Measurements from ENCODE around the gene TEKT3.
A peak's percentile ranks its signal among the peaks of the same experiment; 100 is the strongest.

The TEKT3 gene

DNA sequence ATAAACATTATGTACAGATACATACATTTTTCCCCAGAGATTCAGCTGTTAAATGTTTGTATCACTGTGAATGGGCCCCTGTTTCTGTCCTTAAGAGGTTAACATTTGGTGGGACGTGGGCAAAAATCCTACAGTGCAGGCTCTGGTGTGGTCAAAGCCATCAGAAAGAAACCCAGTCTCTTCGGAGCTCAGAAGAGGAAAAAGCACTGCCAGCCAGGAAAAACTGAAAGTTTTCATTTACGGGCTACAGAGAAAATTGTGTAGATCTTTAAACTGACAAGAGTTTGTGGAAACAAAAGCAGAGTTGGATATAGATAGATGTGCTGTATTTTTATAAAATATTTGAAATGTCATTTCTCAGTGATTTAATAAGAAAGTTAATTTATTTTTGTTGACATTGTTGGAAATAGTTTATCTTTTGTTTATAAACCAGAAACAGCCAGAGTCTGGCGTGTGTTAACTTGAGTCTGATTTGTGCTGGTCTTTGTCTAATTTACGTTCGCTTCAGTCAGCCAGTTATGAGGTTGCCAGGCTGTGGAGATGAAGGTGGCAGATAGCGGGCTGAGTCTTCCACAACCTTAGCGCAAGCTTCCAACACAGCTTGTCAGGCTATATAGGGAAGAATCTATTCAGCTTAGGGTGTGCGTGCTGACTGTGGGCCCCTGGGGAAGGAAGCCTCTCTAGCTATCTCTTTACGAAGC, 9.5 kb upstream of the TEKT3 start:
- DNase-seq (ENCODE audit: low read depth, low spot score) = no peak

DNA sequence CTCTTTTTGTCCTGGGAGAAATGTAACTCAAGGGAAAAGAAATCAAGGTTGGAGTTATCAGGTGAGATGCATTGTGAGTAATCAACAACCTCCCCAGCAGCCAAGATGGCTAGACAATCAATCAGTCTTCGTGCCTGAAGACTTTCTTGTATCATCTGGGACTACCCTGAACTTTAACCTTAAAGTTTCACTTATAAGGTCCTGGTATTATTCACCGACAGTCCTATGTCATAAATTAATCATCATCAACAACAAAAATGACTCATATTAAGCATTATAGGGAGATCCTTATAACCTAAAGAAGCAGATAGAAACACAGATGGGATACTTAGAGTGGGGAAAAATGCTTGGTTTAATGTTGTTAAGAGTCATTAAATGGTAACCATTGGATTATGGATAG, 7.7 kb upstream of the TEKT3 start:
- DNase-seq (ENCODE audit: low read depth, low spot score) = no peak

- DNase-seq (ENCODE audit: low read depth, low spot score) = no peak
Observed at GRCh38 chr17:15348021-15348420, 6.6 kb upstream of the TEKT3 start.

DNA sequence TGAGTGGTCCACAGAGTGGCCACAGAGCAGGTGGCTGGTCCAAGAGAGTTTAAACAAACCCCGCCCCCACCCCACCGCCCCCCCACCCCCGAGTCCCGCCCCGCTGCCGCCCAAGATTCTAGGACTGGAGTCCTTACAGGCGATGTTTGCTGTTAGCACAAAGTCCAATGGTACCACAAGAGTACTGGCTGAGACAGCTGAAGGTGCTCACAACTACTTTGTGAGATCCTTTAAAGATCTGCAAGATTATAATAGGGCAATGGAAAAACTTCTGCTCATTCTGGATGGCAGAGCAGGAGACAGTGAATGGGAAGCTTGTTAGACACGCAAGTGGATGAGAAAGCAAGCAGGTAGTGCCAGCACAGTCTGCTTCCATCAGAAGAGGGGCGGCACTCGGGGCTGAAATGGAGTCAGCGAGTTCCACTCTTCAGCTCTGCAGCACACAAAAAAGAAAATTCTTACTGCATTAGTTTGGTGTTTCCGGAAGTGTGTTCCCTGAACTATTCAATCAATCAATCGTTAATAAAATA, 4.7 kb upstream of the TEKT3 start:
- DNase-seq (ENCODE audit: low read depth, low spot score) = no peak

DNA sequence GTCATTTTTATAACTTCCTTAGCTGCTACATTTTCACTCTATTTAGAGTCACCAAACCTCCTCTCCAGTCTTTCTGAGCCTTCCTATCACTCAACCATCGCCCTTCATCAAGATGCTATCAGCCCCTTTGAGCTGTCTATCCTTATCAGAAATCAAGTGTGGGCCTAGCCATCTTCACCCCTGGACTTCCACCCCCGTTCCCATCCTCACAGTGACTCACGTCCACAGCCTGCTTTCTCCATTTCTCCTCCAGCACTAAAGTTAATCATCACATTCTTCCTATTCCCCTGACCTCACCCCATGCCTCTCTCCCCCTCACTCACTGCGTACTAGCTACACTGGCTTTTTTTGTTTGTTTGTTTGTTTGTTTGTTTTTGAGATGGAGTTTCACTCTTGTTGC, 2.4 kb upstream of the TEKT3 start:
- no peak for DNase-seq (ENCODE audit: low read depth, low spot score)

- DNase-seq (ENCODE audit: low read depth, low spot score) = no peak
Observed at GRCh38 chr17:15342460-15342859, 1.1 kb upstream of the TEKT3 start.

DNA sequence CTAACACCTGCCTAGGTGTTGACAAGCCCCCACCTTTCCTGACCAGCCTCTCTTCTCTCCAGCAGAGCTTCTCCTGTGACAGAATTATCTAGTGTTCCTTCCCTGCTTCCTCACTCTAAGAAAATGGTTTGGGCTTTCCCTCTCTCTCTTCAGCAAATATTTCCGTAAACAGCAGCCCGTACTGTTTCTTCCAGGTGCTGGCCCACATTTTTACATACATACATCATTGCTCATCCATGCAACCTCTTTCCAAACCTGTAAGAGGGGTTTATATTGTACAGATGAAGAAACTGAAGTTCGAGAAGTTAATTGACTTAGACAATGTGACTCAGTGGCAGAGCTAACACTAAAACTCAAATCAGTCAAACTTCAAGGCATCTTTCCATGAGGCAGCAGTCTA, 569 bp upstream of the TEKT3 start:
- no peak for DNase-seq (ENCODE audit: low read depth, low spot score)

DNA sequence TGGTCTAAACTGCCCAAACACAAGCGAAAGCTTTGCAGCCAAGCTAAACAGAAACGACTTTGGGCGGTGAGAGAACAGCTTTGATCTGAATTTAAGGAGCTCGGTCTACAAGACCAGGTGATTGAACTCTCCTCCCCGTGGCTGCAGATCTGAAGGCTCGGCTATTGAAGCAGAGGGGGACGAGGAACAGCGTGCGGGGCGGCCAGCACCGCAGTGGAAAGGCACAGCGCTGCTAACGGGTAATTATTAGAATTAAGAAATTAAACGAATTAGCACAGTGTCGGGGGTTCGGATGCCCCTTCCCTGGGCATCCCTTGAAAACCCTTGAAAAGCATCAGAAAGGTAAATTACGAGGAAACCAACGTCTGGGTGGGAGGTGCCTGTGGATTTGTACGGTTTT, 431 bp downstream of the TEKT3 start:
- peak; percentile 52 for DNase-seq (ENCODE audit: low read depth, low spot score)

DNA sequence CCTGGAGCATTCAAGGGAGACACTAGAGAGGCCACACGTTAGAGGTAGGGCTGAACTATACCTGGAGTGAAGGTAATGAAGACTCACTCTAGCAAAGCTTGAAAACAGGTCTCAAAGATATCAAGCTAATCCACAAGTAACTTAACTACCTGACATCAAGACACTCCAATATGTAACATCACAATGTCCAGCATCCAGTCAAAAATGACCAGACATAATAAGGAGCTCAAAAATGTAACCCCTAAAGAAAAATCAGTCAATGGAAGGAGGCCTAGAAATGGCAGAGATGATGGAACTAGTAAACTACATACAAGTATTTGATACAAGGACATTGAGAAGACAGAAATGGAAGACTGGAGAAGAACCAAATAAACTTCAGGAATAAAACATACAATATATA, 6.0 kb downstream of the TEKT3 start:
- no peak for DNase-seq (ENCODE audit: low read depth, low spot score)

GRCh38 chr17:15334266-15334665, 7.1 kb downstream of the TEKT3 start:
- no peak for DNase-seq (ENCODE audit: low read depth, low spot score)

- peak; percentile 84 for DNase-seq (ENCODE audit: low read depth, low spot score)
Observed at GRCh38 chr17:15332338-15332737, 9.1 kb downstream of the TEKT3 start.

DNA sequence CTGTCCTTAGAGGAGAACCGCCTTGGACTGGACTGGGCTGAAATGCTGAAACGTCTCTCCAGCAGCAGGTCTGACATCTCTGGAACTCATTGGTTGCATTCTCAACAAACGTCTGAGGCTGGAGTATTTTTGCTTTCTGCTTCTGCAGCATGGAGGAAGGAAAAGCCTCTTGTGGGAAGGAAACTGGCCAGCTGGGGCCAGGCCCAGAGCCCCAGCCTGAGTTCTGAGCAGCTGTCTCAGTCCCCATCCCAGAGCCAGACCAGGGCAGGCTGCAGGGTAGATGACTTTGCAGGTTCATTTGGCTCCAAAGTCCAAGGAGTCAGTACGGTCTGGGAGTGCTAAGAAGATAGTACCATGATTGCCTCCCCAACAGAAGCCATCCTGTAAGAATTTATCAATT, 18.3 kb downstream of the TEKT3 start:
- DNase-seq (ENCODE audit: low read depth, low spot score) = no peak

DNA sequence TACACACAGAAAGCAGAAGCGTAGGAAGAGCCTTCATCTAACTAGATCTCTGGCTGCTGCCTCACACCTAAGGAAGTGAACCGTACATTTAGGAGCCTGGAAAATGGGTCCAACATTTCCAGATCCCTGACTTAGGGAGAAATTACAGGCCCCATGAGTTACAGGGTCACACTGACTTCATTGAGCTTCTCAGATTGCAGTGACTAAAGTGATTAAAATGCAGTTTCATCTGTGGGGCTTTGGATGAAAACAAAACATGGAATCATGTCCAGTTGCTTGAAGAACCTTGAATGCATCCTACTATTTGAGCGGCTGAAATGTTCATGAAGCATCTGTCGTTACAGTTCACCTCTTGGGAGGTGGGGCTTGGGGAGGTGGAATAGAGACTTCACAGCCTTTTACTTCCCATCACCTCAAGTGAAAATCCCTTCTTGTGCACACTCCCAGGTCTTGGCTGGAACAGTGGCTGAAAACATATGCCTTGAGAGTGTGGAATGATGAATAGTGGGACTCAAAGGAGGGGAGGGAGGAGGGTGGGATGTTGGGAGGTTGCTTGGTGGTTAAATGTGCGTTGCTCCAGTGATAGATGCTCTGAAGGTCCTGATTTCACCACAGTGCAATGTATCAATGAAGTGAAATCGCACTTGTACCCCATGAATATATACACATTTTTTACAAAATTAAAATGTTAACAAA, 19.7 kb downstream of the TEKT3 start:
- DNase-seq (ENCODE audit: low read depth, low spot score) = no peak

DNA sequence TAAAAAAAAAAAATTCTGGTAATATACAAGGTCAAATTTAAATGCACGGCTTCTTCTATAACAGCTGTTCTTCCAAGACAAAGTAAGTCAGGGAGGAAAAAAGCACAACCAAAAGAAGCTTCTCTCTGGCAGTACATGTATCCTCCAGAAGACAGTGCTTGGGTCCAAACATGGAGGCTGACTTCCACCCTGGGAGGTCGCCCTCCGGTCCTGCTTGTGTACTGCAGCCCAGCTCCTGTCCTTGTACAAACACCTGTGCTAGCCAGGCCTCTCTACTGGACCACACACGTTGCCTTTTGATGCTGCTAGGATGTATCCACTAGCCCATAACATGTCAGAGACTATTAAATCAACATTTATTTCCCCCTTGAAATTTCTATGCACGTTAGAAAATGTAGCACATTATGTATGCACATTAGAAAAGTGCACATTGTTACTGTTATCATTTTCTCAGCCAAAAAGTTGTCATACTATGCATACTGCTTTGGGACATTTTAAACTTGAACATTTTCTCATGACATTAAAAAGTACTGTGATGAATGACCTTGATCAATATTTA, 21.9 kb downstream of the TEKT3 start:
- peak; percentile 11 for DNase-seq (ENCODE audit: low read depth, low spot score)

GRCh38 chr17:15311996-15312395, 29.4 kb downstream of the TEKT3 start:
- DNase-seq (ENCODE audit: low read depth, low spot score) = no peak

- no peak for DNase-seq (ENCODE audit: low read depth, low spot score)
Observed at GRCh38 chr17:15309793-15310192, 31.6 kb downstream of the TEKT3 start.

- no peak for DNase-seq (ENCODE audit: low read depth, low spot score)
Observed at GRCh38 chr17:15309236-15309635, 32.2 kb downstream of the TEKT3 start.

DNA sequence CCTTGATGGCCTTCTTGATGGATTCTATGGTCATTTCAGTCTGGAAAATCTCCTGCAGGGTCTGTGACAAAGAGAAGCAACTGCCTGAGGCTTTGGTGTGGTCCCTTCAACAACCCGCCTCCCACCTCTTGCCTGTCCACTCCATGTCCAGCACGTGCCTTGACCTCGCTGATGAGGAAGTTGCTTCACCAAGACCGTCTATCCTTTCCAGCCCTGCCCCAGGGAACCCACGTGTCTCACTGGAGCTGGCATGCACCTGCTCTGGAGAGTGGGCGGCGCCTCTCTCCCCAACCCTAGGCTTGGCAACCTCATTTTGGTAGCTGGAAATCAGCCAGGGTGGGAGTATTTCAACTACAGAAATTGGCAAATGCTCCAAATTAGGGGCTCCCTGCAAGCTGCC, 32.6 kb downstream of the TEKT3 start:
- DNase-seq (ENCODE audit: low read depth, low spot score) = no peak

- DNase-seq (ENCODE audit: low read depth, low spot score) = no peak
Observed at GRCh38 chr17:15307710-15308111, 33.7 kb downstream of the TEKT3 start.

DNA sequence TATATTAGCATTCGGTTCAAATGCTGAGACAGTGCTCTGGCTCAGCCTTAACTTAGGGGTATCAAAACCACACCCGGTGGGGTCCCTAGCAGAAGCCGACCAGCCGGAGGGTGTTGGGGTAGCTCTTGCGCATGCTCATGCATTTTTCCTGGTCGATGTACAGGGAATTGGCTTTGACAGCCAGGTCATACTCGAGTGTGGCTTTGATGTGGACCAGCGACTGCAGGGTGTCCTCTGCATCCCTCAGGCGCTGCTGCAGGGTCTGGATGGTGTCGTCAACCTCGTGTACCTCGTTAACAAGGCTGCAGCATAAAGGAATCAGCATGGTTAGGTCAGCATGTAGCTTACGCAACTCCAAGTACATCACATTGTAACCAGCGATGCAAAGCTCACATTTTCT, 37.5 kb downstream of the TEKT3 start:
- peak; percentile 17 for DNase-seq (ENCODE audit: low read depth, low spot score)

- DNase-seq (ENCODE audit: low read depth, low spot score) = no peak
Observed at GRCh38 chr17:15303268-15303667, 38.1 kb downstream of the TEKT3 start.

DNA sequence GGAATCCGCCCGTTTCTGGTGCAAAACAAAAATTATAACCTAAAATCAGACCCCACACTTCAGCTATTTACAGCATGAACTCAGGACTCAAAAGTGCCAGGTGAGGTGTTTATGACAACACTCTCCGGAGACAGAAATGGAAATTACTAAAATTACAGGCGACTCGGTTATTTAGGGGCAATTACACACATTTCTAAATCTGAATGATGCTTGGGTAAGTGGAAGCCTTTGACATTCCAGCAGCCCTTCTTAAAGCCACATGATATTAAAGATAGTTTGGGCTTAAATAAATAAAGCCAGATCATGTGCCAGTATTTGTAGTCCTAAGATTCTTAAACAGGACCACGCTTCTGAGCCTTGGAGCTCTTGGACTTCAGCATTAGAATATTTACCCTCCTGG, 39.6 kb downstream of the TEKT3 start:
- no peak for DNase-seq (ENCODE audit: low read depth, low spot score)

- DNase-seq (ENCODE audit: low read depth, low spot score) = no peak
Observed at GRCh38 chr17:15298176-15298575, 43.2 kb downstream of the TEKT3 start.

Measured in ELF-1 (cell line).